ENCODE results near the gene HYCC1. TPM values are rescaled to one million over a fixed set of nuclear protein-coding genes. Genes with fewer than 3 reads are reported as not detected.

The HYCC1 gene
- total and polyA plus RNA-seq, 9 of the 15 experiments (the other 6 are each of a cell fraction or from before 2014, with no cell fraction given), result 11.2 to 40.6 (median 37.9) TPM

- Histone ChIP-seq H3K9me1 (ENCODE audit: control insufficient read depth, insufficient read depth, low read length) (no peaks in the 10 kb centered on the region), H3K4me1 (replicated peaks in 1 of 2; ENCODE audit: control insufficient read depth in 2 of 2, insufficient read depth in 2 of 2, low read length in 2 of 2) (peaks cover 5 to 7% of the 10 kb centered on the region in 2 experiments), H2AFZ (ENCODE audit: low read depth, low read length) (peak overlapping the region; percentile 78), H3K79me2 (ENCODE audit: control insufficient read depth, insufficient read depth, low read length) (no peaks in the 10 kb centered on the region), H3K4me3 (no peak overlapping the region), H3K9ac (ENCODE audit: insufficient read depth in 1 of 2, low read depth in 2 of 2, low read length in 2 of 2) (no peak overlapping the region), H4K20me1 (replicated peaks; ENCODE audit: control insufficient read depth, insufficient read depth, low read length) (no peaks in the 10 kb centered on the region), H3K9me3 (replicated peaks; ENCODE audit: control insufficient read depth, insufficient read depth, low read depth, low read length) (no peaks in the 10 kb centered on the region), H3K36me3 (ENCODE audit: control insufficient read depth, insufficient read depth, low read length) (no peaks in the 10 kb centered on the region), H3K27me3 (ENCODE audit: control insufficient read depth in 2 of 2, insufficient read depth in 2 of 2, low read length in 2 of 2) (no peaks in the 10 kb centered on the region), H3K4me2 (ENCODE audit: insufficient read depth, low read length) (peak overlapping the region; percentile 29), H3K27ac (ENCODE audit: extremely low read depth, low read depth, low read length) (no peak overlapping the region)
- 11% methylated on average over 6 of the region's 6 CpGs for WGBS (ENCODE audit: insufficient coverage, low coverage, missing lambda C conversion rate)
- FAIRE-seq (no peak), DNase-seq (ENCODE audit: extremely low read depth in 1 of 4, low spot score in 3 of 4) (no peak), ATAC-seq (peak; percentile 35)
- in situ Hi-C loops (cut with MboI), result no loop called here
- CTCF ChIA-PET (ENCODE audit: low intra/inter-chr PET ratio), result no interaction called here
- intact Hi-C loops (cut with micrococcal nuclease), result loop anchor here (5.0 to 10.0 kb wide), 3 partner anchors 46 to 276 kb away; partner anchors contain the start of genes HYCC1 and TOMM7
- POLR2A ChIA-PET, result interaction anchor here (0.6 to 0.7 kb wide), 3 partner anchors 16 to 162 kb away, joined by 3 to 4 read pairs (median 3); no protein-coding TSS in a partner anchor
- no TSS peak for BruUV-seq (replicated peaks)
- TF ChIP-seq FOXM1 (IDR thresholded peaks at IDR 0.05; ENCODE audit: low read depth), result peak; percentile 32; the same call in 1 of the 2 replicates
- no peak for TF ChIP-seq FOXM1 (CRISPR knock-in tag; IDR thresholded peaks at IDR 0.05; ENCODE audit: low read depth)
- TF ChIP-seq TEAD4 (IDR thresholded peaks at IDR 0.05; ENCODE audit: low read length), result peak; percentile 6; the same call in 1 of the 2 replicates
- no peak for TF ChIP-seq TEAD4 (CRISPR knock-in tag; IDR thresholded peaks at IDR 0.05; ENCODE audit: borderline replicate concordance)
- TF ChIP-seq TAF7 (tag; IDR thresholded peaks at IDR 0.05), result no peak
- no peak for TF ChIP-seq CBX2 (IDR thresholded peaks at IDR 0.05; ENCODE audit: insufficient read depth, low read length, poor library complexity, severe bottlenecking)
- no peak for TF ChIP-seq DIDO1 (tag; IDR thresholded peaks at IDR 0.05; ENCODE audit: low read depth)
- no peak for TF ChIP-seq MTA3 (IDR thresholded peaks at IDR 0.05; ENCODE audit: borderline replicate concordance)
- peak; percentile 82 for TF ChIP-seq CEBPB (tag; IDR thresholded peaks at IDR 0.05)
- TF ChIP-seq ELF2 (CRISPR knock-in tag; IDR thresholded peaks at IDR 0.05), result peak; percentile 19; the same call in 1 of the 2 replicates
- TF ChIP-seq NRF1 (conservative IDR thresholded peaks at IDR 0.05 in 1 of 2, IDR thresholded peaks at IDR 0.05 in 1 of 2), result 0 out of 4 replicates have a peak, but pooled peaks of 1 of the 2 experiments have one; percentile 5
- TF ChIP-seq CTCFL (IDR thresholded peaks at IDR 0.05; ENCODE audit: borderline replicate concordance, insufficient read depth, low read depth, low read length, poor library complexity, severe bottlenecking), result no peak
- no peak for TF ChIP-seq CEBPG (CRISPR knock-in tag; IDR thresholded peaks at IDR 0.05)
- TF ChIP-seq CEBPG (tag; conservative IDR thresholded peaks at IDR 0.05 in 1 of 2, IDR thresholded peaks at IDR 0.05 in 1 of 2), result peak; percentile 39 to 66; a peak in 2 of 4 replicates
- TF ChIP-seq MED1 (CRISPR knock-in tag; IDR thresholded peaks at IDR 0.05; ENCODE audit: borderline replicate concordance), result no peak
- TF ChIP-seq NEUROD1 (IDR thresholded peaks at IDR 0.05; ENCODE audit: borderline replicate concordance, low read depth, low read length, partially characterized antibody), result no peak
- TF ChIP-seq ETV5 (CRISPR knock-in tag; IDR thresholded peaks at IDR 0.05; ENCODE audit: low read depth), result no peak
- 0 out of 4 replicates have a peak, but pooled peaks of 1 of the 2 experiments have one; percentile 9 for TF ChIP-seq RAD21 (CRISPR knock-in tag; conservative IDR thresholded peaks at IDR 0.05 in 1 of 2, IDR thresholded peaks at IDR 0.05 in 1 of 2)
- TF ChIP-seq MECOM (CRISPR knock-in tag; IDR thresholded peaks at IDR 0.05), result no peak
- no peak for TF ChIP-seq SMARCA5 (IDR thresholded peaks at IDR 0.05)
- TF ChIP-seq SUPT5H (IDR thresholded peaks at IDR 0.05), result no peak
- TF ChIP-seq SETDB1 (IDR thresholded peaks at IDR 0.05; ENCODE audit: low read length), result no peak
- no peak for TF ChIP-seq ZNF124 (CRISPR knock-in tag; IDR thresholded peaks at IDR 0.05)
Measured at GRCh38 chr7:23058408-23059096, 44.6 kb upstream of the HYCC1 start.

All from K562 (cell line).